IPS-NIHi7 (cell line): ENCODE data around the gene ZNF562.
A peak's percentile ranks its signal among the peaks of the same experiment; 100 is the strongest.

Experiments
- DNase-seq: peaks from one replicate; pipeline ENCODE4 v3.0.0; 2012; ENCODE audit warnings: mixed read lengths; ENCODE audit errors: extremely low spot score

ZNF562 gene

DNA sequence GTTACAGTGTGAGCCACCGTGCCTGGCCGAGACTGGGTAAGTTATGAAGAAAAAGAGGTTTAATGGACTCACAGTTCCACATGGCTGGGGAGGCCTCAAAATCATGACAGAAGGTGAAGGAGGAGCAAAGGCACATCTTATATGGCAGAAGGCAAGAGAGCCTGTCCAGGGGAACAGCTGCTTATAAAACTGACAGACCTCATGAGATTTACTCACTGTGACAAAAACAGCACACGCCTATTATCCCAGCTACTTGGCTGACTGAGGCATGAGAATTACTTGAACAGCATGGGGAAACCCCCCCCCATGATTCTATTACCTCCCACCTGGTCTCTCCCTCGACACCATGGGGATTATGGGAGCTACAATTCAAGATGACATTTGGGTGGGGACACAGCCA, 30.4 kb downstream of the ZNF562 start:
- no peak for DNase-seq

DNA sequence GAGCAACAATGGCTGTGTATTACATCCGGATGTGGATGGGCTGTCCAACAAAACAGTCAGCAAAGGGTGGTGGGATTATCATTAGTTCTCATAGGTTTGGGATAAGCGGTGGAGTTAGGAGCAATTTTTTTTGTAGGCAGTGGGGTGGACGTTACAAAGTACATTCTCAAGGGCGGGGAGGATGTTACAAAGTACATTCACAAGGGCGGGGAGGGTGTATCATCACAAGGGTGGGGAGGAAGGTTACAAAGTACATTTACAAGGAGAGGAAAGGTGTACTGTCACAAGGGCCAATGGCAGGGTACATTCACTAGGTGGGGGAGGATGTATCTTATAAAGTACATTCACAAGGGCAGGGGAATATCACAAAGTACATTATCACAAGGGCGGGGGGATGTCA, 33.1 kb downstream of the ZNF562 start:
- no peak for DNase-seq

DNA sequence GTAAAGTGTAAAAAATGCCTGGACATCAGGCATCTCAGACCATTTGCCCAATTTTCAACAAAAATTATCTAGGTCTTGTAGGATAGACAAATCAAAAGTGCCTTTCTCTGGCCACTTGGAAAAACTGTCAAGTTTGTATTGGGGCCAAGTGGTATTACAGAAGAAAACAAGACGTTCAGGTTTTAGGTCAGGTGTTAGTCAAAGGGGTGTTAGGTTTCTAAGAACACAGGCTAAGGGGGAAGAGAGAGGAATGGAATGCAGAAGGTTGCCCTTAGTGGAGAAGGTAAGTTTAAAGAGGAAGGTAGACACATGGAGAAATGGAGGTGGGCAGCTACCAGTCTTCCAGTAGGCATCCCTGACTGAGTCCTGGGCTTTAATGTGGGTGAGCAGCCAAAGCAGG, 33.9 kb downstream of the ZNF562 start:
- no peak for DNase-seq

DNA sequence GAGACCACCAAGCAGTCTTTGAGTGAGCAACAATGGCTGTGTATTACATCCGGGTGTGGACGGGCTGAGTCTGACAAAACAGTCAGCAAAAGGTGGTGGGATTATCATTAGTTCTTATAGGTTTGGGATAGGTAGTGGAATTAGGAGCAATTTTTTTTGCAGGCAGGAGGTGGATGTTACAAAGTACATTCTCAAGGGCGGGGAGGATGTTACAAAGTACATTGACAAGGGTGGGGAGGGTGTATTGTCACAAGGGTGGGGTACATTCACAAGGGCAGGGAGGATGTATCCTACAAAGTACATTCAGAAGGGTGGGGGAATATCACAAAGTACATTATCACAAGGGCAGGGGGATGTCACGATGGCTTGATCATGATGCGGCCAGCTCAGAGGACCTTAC, 38.9 kb downstream of the ZNF562 start:
- no peak for DNase-seq

DNA sequence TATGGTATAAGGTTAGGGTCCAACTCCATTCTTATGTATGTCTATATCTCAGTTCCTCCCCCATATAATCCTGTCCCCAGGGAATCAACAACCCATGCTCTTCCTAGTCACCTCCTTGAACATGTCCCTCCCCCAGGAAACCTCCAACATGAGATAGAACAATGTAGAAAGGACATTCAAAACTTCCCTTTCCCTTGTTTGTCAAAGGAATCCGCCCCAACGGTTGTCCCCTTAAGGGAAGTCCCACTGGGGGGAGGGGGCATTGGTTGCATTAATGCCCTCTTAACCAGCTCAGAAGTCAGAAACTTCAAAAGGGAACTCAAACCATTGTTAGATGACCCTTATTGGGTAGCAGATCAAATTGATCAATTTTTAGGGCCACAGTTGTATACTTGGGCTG, 47.0 kb downstream of the ZNF562 start:
- no peak for DNase-seq

DNA sequence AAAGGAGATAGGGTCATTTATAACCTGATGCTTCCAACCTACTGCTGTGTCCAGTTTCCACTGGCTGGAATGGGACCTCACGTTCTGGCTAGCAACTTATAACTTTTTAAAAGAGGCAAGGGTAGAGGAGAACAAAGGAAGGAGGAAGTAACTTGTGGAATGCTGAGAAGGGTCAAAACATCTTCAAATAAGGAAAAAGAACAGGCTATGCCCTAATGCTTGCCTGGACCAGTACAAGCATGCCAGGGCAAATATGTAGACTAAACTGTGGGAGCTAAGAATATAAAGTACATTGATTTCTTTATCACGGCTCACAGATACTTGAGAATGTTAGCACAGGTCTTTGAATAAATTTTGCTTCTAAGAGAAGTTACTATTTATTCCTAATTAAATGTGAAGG, 52.4 kb downstream of the ZNF562 start:
- DNase-seq: no peak

DNA sequence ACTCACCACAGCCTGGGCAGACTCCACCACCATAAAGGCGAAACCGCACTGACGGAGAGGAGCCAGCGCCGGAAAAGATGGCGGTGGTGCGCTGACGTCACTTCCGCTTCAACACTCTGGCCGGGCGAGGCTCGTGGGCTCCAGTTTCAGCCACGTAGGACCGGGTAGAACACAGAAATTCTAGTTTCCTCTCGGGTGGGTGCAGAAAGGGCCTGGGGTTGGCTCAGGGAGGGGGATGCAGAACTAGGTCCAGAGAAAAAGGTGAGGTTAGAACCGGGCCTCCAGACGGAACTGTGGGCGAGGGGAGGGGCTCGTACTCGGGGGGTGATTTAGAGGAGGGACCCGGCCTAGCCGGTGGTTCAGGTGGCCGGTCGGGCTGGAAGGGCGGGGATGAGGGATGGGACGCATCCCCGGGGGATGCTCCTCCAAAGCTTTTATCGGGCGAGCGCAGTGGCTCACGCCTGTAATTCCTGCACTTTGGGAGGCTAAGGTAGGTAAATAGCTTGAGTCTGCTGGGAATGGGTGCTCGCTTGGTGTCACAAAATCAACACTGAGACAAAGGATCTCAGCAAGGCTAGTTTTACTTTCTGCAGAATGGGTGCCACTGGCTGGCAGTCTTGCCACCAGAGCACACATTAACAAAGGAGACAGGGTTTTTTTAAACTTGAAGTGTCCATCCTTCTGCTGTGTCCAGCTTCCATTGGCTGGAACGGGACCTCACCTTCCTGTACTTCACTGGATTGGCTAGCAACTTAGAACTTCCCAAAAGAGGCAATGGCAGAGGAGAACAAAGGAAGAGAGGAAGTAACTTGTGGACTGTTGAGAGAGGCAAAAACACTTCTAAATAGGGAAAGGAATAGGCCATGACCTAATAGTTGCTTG, 53.5 kb downstream of the ZNF562 start, which contains the start of gene ZNF561:
Gene ZNF561 (minus strand): TSS at position 77 of the 882 bp plus-strand sequence. CDS start 1,776 bp downstream, outside the sequence.
- peak; percentile 89 for DNase-seq

DNA sequence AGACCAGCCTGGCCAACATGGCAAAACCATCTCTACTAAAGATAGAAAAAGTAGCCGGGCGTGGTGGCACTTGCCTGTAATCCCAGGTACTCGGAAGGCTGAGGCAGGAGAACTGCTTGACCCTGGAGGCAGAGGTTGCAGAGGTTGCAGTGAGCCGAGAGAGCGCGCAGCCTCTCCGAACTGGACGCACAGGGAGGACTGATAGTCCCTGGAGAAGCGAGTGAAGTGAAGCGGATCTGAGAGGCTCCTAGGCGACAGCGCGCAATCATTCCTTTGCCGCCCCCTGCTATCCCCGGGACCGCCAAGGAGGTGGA, 54.1 kb downstream of the ZNF562 start:
- DNase-seq: no peak

DNA sequence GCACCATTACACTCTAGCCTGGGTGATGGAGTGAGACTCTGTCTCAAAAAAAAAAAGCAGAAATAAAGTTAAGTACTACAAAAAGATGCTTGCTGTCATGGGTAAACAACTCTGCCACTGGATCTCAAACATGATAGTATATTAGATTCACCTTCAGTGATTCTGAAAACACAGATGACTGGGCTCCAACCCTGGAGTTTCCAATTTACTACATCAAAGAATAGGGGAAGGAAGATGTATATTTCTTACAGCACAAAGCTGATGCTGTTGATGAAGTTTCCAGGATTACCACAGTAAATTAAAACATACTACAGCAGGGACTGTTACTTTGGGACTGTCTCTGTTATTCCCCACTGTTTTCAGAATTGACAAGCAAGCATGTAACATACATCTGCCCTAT, 59.1 kb downstream of the ZNF562 start:
- DNase-seq: no peak

DNA sequence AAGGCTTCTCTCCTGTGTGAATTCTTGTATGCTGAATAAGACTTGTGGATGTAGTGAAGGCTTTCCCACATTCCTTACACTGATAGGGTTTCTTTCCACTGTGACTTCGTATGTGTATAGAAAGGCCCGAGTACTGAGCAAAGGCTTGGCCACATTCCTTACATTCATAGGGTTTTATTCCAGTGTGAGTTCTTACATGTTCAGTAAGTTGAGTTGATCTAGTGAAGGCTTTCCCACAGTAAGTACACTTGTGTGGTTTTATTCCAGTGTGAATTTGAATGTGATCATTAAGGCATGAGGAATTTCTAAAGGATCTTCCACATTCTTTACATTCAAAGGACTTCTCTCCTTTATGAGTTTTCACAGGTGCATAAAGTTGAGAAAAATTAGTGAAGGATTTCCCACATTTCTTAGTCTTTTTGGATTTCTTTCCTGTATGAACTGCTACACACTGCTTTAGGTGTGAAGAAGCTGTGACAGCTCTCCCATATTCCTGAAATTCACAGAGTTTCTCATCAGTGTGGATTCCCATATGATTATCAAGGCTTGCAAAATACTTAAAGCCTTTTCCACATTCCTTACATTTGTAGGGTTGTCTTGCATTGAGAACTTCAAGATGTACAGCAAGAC, 64.3 kb downstream of the ZNF562 start:
- no peak for DNase-seq

DNA sequence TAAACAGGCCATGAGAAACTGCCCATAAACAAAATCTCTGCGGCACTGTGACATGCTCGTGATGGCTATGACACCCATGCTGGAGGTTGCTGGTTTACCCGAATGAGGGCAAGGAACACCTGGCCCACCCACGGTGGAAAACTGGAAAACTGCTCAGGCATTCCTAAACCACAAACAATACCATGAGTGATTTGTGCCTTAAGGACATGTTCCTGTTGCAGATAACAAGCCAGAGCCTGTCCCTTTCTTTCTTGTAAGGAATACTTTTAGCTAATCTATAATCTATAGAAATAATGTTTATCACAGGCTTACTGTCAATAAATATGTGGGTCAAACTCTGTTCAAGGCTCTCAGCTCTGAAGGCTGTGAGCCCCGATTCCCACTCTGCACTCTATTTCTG, 66.0 kb downstream of the ZNF562 start:
- no peak for DNase-seq

DNA sequence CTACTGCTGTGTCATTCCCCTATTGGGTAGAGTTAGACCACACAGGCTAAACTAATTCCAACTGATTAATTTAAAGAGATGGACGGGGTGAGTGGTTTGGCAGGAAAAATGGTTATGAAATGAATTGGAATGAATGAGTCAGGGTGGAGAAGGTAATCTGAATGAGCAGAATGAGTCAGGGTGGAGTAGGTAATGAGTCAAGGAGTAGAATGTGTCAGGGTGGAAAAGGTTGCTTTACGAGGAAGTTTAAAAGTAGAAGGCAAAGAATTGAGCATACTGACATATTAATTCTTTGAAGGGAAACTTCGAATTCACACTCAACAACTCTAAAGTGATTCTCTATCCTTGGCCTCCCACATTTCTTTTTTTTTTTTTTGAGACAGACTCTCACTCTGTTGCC, 77.9 kb downstream of the ZNF562 start:
- no peak for DNase-seq
